Smooth muscle cell of the pulmonary artery (primary cell): ENCODE data around the gene ANKLE1. TPM values are rescaled to one million over a fixed set of nuclear protein-coding genes. Genes with fewer than 3 reads are reported as not detected.

ENCODE experiments used
- total RNA-seq: library from RNA; depleted of rRNA; stranded (reverse); fragments of >200 nt; gene quantifications from 2 replicates; pipeline ENCODE4 v1.2.3, GENCODE V29; 2014

The ANKLE1 gene
- 0.40 and 0.52 TPM in 2 replicates for total RNA-seq

GRCh38 chr19:17281391-17282304, at the start of gene ANKLE1:
Gene ANKLE1, plus strand, starts transcription at chr19:17281901. Its CDS starts 20 bp downstream, at chr19:17281921.

GRCh38 chr19:17245535-17245984, 36.1 kb upstream of the ANKLE1 start, which contains the start of gene NR2F6:
Gene NR2F6, minus strand, starts transcription at chr19:17245919. Its CDS starts 699 bp downstream, at chr19:17245220.

DNA sequence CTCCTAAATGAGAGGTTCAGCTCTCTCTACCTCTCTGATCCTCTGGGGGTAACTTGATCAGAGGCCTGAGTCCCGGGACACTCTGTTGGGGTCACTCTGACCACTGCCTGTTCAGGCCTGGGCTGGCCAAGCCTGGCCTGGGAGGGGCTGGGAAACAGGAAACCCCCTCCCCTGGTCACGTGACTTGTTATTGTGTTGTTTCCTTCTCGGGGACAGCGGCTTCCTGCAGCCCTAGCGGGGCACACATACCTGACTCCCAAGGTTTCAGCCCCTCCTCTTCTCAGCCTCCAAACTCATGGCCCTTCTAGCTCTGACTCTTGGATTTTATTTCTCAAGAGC, 17.1 kb upstream of the ANKLE1 start, which contains the start of gene USHBP1:
Gene USHBP1, minus strand, starts transcription at position 105 of the 339 bp plus-strand sequence. CDS start 446 bp downstream, outside the sequence.

GRCh38 chr19:17266975-17267788, 14.5 kb upstream of the ANKLE1 start, which contains the start of gene BABAM1:
Gene BABAM1, plus strand, starts transcription at chr19:17267443. Its CDS starts 1,364 bp downstream, at chr19:17268807.

DNA sequence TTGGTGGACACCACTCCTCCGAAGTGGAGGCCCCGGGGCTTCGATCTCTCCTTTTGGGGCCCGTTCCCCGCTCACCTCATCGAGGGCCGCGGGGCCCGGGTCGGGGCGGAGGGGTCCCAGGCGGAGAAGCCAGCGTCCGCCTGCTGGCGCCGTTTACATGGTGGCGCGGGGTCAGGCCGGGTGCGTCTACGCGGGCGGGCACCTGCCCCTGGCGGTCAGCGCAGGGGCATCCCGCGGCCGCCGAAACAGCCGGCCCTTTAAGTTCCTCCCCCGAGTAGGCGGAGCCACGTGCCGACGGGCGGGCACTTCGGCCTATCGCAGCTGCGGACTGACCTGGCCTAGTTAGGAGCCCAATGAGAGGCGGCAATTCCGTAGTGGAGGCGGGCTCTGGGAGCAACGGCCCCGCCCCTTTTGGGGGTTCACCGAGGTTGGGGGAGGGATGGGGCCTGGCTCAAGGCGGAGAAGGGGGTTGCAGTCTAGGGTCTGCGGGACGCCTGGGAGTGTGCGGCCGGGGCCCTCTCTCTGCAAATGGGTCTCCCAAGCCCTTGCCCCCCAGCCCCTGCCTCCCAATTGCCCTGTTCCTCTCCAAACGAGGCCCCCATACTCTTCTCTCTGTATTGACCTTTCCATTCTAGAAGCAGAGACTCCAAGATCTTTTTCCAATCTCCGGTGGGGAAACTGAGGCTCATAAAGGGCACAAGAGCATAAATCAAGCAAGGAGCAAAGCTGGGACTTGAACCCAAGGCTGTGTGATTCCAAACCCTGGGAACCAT, 21.7 kb downstream of the ANKLE1 start, which contains the start of gene ABHD8:
Gene ABHD8, minus strand, starts transcription at position 259 of the 773 bp plus-strand sequence. CDS start 1,809 bp downstream, outside the sequence.

DNA sequence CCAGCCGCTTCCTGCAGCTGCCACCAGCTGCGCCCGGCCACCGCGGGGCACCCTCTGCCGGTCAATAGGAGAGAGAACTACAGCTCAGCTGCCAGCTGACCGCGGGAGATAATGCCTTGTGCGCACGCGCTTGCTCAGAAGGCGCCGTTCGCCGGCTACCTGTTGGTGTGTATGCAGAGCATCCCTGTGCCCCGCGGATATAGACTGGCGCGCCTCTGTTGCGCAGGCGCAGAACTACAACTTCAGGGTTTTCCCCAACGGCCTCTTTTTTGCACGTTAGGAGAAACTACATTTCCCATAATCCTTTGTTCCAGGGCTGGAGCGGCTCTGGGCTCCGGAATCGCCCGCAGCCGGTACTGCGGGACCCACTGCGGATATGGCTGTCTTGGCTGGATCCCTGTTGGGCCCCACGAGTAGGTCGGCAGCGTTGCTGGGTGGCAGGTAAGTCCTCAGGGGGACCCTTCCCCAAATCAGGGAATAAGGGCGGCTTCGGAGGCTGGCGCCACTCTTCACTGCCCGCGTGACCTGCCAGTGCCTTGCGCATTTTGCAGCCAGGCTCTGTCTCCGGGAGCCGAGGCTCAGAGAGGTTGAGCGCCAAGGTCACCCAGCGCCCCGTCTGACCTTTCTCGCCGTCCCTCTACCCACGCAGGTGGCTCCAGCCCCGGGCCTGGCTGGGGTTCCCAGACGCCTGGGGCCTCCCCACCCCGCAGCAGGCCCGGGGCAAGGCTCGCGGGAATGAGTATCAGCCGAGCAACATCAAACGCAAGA, 24.0 kb downstream of the ANKLE1 start, which contains the start of gene MRPL34:
Gene MRPL34, plus strand, starts transcription at position 356 of the 768 bp plus-strand sequence. Its CDS starts 21 bp downstream, at position 377.

DNA sequence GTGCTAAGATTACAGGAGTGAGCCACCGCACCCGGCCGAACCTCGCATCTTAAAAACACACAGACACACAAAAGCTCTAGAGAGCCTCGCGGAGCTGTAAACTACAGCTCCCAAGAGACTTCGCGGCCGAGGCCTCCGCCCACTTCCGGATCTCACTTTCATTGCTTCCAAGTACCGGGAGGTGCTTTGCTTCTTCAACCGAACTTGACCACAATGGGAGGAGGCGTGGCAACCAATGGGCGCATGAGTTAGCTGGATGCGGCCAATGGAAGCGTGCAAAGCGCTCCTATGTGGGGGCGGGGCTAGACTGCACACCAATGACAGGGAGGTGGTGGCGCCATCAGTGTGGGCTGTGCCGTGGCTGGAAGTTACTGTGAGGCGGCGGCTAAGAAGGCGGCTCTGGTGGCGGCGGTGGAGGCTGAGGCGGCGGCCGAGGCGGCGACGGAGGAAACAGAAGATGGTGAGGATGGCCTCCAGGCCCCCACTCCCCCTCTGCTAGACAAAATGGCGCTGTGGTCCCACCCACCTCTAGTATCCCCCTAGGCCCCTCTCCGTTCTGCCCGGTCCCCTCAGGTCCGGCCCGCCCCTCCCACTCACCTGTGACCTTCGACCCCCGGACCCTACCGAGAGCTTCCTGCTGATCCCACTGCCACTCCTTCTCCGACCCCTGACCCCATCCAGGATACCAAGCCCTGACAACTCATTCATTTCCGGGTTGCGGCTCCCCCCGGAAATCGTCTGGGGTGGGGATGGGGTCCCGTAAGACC, 27.7 kb downstream of the ANKLE1 start, which contains the start of gene DDA1:
Gene DDA1, plus strand, starts transcription at position 366 of the 767 bp plus-strand sequence. Its CDS starts 92 bp downstream, at position 458.

GRCh38 chr19:17334414-17335409, 53.0 kb downstream of the ANKLE1 start, which contains the start of gene ANO8:
Gene ANO8, minus strand, starts transcription at chr19:17334855. Its CDS starts 185 bp downstream, at chr19:17334670.

Other genes starting within 250 kb of the ANKLE1 start
- 1.2 and 1.8 TPM in 2 replicates for gene HAUS8, start 206.4 kb upstream of the ANKLE1 start, total RNA-seq
- 71.8 and 85.1 TPM in 2 replicates for gene MYO9B, start 206.1 kb upstream of the ANKLE1 start, total RNA-seq
- gene USE1, start 66.5 kb upstream of the ANKLE1 start, total RNA-seq: 14.5 and 17.8 TPM in 2 replicates
- gene OCEL1, start 55.7 kb upstream of the ANKLE1 start, total RNA-seq: 2.7 and 5.0 TPM in 2 replicates
- 41.2 and 59.3 TPM in 2 replicates for gene NR2F6, start 36.0 kb upstream of the ANKLE1 start, total RNA-seq
- gene USHBP1, start 17.2 kb upstream of the ANKLE1 start, total RNA-seq: 0.07 TPM in 1 of 2 replicates, not detected in the other
- 61.7 and 68.7 TPM in 2 replicates for gene BABAM1, start 14.5 kb upstream of the ANKLE1 start, total RNA-seq
- gene ABHD8, start 21.5 kb downstream of the ANKLE1 start, total RNA-seq: 13.8 and 14.9 TPM in 2 replicates
- gene MRPL34, start 24.0 kb downstream of the ANKLE1 start, total RNA-seq: 31.6 and 31.7 TPM in 2 replicates
- 29.8 and 36.2 TPM in 2 replicates for gene DDA1, start 27.7 kb downstream of the ANKLE1 start, total RNA-seq
- 7.8 and 8.8 TPM in 2 replicates for gene ANO8, start 53.0 kb downstream of the ANKLE1 start, total RNA-seq
- gene GTPBP3, start 55.7 kb downstream of the ANKLE1 start, total RNA-seq: 12.6 and 19.0 TPM in 2 replicates
- 0.20 and 0.33 TPM in 2 replicates for gene PLVAP, start 95.4 kb downstream of the ANKLE1 start, total RNA-seq
- 0.26 TPM in 1 of 2 replicates, not detected in the other for gene CCDC194, start 112.3 kb downstream of the ANKLE1 start, total RNA-seq
- gene BST2, start 123.7 kb downstream of the ANKLE1 start, total RNA-seq: 7.3 and 63.1 TPM in 2 replicates
- 30.5 and 36.6 TPM in 2 replicates for gene MVB12A, start 138.1 kb downstream of the ANKLE1 start, total RNA-seq
- gene TMEM221, start 166.8 kb downstream of the ANKLE1 start, total RNA-seq: 0.20 and 0.23 TPM in 2 replicates
- gene NXNL1, start 179.0 kb downstream of the ANKLE1 start, total RNA-seq: not detected in 2 replicates
- 36.1 and 44.5 TPM in 2 replicates for gene SLC27A1, start 188.6 kb downstream of the ANKLE1 start, total RNA-seq
- 48.4 and 65.4 TPM in 2 replicates for gene PGLS, start 229.7 kb downstream of the ANKLE1 start, total RNA-seq